Measurements from ENCODE around the gene GUCY1A1. TPM values are rescaled to one million over a fixed set of nuclear protein-coding genes. Genes with fewer than 3 reads are reported as not detected.

The GUCY1A1 gene, protein sequence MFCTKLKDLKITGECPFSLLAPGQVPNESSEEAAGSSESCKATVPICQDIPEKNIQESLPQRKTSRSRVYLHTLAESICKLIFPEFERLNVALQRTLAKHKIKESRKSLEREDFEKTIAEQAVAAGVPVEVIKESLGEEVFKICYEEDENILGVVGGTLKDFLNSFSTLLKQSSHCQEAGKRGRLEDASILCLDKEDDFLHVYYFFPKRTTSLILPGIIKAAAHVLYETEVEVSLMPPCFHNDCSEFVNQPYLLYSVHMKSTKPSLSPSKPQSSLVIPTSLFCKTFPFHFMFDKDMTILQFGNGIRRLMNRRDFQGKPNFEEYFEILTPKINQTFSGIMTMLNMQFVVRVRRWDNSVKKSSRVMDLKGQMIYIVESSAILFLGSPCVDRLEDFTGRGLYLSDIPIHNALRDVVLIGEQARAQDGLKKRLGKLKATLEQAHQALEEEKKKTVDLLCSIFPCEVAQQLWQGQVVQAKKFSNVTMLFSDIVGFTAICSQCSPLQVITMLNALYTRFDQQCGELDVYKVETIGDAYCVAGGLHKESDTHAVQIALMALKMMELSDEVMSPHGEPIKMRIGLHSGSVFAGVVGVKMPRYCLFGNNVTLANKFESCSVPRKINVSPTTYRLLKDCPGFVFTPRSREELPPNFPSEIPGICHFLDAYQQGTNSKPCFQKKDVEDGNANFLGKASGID
- total RNA-seq (2021), result 0.11 to 0.20 TPM in 2 of 3 replicates, not detected in the other
- percentile 8 among the genes with signal in this experiment for Bru-seq, nascent RNA
- long read RNA-seq, experiment 1, result 0 reads
- long read RNA-seq, experiment 2, result 0 reads
- long read RNA-seq, experiment 3, result 0 reads

DNA sequence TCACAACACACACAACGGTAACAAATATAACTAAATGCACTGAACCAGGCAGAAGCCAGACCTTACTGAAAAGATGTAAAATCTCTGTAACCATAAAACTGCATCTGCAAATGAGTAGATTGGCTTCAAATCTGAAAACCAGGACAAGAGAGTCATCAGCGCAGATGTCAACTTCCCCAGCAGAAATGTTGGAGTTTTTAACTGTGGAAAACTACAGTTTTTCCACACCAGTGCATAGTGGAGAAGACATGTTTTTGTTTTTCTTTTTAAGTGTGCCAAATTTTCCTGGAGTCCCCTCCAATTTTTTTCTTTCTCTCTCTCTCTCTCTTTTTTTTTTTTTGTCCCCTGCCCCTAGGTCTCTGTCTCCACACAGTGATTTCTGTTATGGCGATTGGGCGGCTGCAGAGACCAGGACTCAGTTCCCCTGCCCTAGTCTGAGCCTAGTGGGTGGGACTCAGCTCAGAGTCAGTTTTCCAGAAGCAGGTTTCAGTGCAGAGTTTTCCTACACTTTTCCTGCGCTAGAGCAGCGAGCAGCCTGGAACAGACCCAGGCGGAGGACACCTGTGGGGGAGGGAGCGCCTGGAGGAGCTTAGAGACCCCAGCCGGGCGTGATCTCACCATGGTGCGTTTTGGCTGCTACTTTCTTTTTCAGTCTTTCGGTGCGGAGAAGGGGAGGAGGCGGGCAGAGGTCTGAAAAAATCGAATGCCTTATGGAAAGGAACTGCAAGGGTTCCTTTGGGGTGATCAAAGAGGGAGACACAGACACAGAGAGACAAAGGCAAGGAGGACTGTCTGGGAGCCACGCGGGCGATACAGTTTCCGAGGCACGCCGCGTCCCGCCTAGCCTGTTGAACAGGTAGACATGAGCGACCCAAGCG is at the start of gene GUCY1A1:
Gene GUCY1A1, plus strand, starts transcription at position 505 of the 878 bp plus-strand sequence. CDS start 30,020 bp downstream, outside the sequence.
- no peaks in the 10 kb centered on the region for H3K9me3 Mint-ChIP-seq
- CTCF ChIA-PET, result interaction anchor here (1.1 kb wide), 1 partner anchor 138 kb away, joined by 5 read pairs; no protein-coding TSS in a partner anchor
- H3K4me3 Mint-ChIP-seq, result peak within 1 kb of the TSS; percentile 76
- POLR2A ChIA-PET, result no interaction called here
- H3K4me1 Mint-ChIP-seq, result peaks cover 23% of the 10 kb centered on the region
- peaks cover 90% of the 10 kb centered on the region for H3K27me3 Mint-ChIP-seq (ENCODE audit: low read depth)
- ATAC-seq (peak; percentile 82), DNase-seq (ENCODE audit: low spot score) (peak; percentile 75)
- TF ChIP-seq ZNF396 (CRISPR knock-in tag; IDR thresholded peaks at IDR 0.05; ENCODE audit: borderline replicate concordance), result no peak
- TF ChIP-seq, protein P1, sequence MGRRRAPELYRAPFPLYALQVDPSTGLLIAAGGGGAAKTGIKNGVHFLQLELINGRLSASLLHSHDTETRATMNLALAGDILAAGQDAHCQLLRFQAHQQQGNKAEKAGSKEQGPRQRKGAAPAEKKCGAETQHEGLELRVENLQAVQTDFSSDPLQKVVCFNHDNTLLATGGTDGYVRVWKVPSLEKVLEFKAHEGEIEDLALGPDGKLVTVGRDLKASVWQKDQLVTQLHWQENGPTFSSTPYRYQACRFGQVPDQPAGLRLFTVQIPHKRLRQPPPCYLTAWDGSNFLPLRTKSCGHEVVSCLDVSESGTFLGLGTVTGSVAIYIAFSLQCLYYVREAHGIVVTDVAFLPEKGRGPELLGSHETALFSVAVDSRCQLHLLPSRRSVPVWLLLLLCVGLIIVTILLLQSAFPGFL (CRISPR knock-in tag; IDR thresholded peaks at IDR 0.05; ENCODE audit: borderline replicate concordance), result no peak
- TF ChIP-seq ZNF416 (CRISPR knock-in tag; IDR thresholded peaks at IDR 0.05), result no peak
- no peak for TF ChIP-seq SOX15 (CRISPR knock-in tag; IDR thresholded peaks at IDR 0.05)
- TF ChIP-seq RELA (CRISPR knock-in tag; IDR thresholded peaks at IDR 0.05; ENCODE audit: borderline replicate concordance), result no peak
- TF ChIP-seq, protein P2, sequence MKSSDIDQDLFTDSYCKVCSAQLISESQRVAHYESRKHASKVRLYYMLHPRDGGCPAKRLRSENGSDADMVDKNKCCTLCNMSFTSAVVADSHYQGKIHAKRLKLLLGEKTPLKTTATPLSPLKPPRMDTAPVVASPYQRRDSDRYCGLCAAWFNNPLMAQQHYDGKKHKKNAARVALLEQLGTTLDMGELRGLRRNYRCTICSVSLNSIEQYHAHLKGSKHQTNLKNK (CRISPR knock-in tag; IDR thresholded peaks at IDR 0.05), result no peak
- no peak within 1 kb of the TSS for H3K27ac Mint-ChIP-seq
- H3K36me3 Mint-ChIP-seq, result no peaks in the 10 kb centered on the region

GRCh38 chr4:155617296-155617695 is 49.4 kb upstream of the GUCY1A1 start:
- H3K4me3 Mint-ChIP-seq, result no peak overlapping the region
- DNase-seq (ENCODE audit: low spot score), result no peak

More at GRCh38 chr4:155617296-155617695, 49.4 kb upstream of the GUCY1A1 start:
- Mint-ChIP-seq H3K36me3 (no peaks in the 10 kb centered on the region), H3K4me1 (no peaks in the 10 kb centered on the region), H3K27me3 (ENCODE audit: low read depth) (no peaks in the 10 kb centered on the region), H3K27ac (no peak overlapping the region), H3K9me3 (no peaks in the 10 kb centered on the region)
- ChIA-PET POLR2A (no interaction called here), CTCF (no interaction called here)
- no peak for ATAC-seq
- TF ChIP-seq, protein P3, sequence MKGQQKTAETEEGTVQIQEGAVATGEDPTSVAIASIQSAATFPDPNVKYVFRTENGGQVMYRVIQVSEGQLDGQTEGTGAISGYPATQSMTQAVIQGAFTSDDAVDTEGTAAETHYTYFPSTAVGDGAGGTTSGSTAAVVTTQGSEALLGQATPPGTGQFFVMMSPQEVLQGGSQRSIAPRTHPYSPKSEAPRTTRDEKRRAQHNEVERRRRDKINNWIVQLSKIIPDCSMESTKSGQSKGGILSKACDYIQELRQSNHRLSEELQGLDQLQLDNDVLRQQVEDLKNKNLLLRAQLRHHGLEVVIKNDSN (CRISPR knock-in tag; IDR thresholded peaks at IDR 0.05), result no peak
- no peak for TF ChIP-seq E2F1 (CRISPR knock-in tag; IDR thresholded peaks at IDR 0.05)
- TF ChIP-seq NR2C2 (CRISPR knock-in tag; IDR thresholded peaks at IDR 0.05), result no peak
- no peak for TF ChIP-seq HMGXB4 (CRISPR knock-in tag; IDR thresholded peaks at IDR 0.05)
- TF ChIP-seq, protein P4, sequence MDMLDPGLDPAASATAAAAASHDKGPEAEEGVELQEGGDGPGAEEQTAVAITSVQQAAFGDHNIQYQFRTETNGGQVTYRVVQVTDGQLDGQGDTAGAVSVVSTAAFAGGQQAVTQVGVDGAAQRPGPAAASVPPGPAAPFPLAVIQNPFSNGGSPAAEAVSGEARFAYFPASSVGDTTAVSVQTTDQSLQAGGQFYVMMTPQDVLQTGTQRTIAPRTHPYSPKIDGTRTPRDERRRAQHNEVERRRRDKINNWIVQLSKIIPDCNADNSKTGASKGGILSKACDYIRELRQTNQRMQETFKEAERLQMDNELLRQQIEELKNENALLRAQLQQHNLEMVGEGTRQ (CRISPR knock-in tag; IDR thresholded peaks at IDR 0.05), result no peak
- TF ChIP-seq, protein P1 (CRISPR knock-in tag; IDR thresholded peaks at IDR 0.05; ENCODE audit: borderline replicate concordance), result no peak

Measured in WTC11 (cell line).